ENCODE results near the gene FUT6.
A peak's percentile ranks its signal among the peaks of the same experiment; 100 is the strongest.

Gene FUT6

GRCh38 chr19:5809053-5809452 is 30.4 kb downstream of the FUT6 start:
- CTCF ChIA-PET, result interaction anchor here (1.1 to 1.5 kb wide), 2 partner anchors 14 to 69 kb away, joined by 3 to 5 read pairs; no protein-coding TSS in a partner anchor
- DNase-seq (ENCODE audit: extremely low spot score), result no peak
- POLR2A ChIA-PET, result interaction anchor here (0.6 to 2.9 kb wide), 2 partner anchors 19 to 95 kb away, joined by 3 to 9 read pairs; no protein-coding TSS in a partner anchor
- TF ChIP-seq CTCF (IDR thresholded peaks at IDR 0.05; ENCODE audit: control extremely low read depth, extremely low read depth, low read depth, missing control alignments), result no peak

- CTCF ChIA-PET, result interaction anchor here (0.8 to 1.5 kb wide), 4 partner anchors 13 to 214 kb away, joined by 3 to 5 read pairs (median 4); partner anchors contain the start of gene DUS3L
- TF ChIP-seq CTCF (IDR thresholded peaks at IDR 0.05; ENCODE audit: control extremely low read depth, extremely low read depth, low read depth, missing control alignments), result no peak
- POLR2A ChIA-PET, result interaction anchor here (0.6 to 2.9 kb wide), 2 partner anchors 20 to 94 kb away, joined by 3 to 9 read pairs; no protein-coding TSS in a partner anchor
- DNase-seq (ENCODE audit: extremely low spot score), result no peak
Observed at GRCh38 chr19:5808120-5808816, 31.2 kb downstream of the FUT6 start.

- no peak for DNase-seq (ENCODE audit: extremely low spot score)
- POLR2A ChIA-PET, result interaction anchor here (2.9 kb wide), 1 partner anchor 21 kb away, joined by 9 read pairs; no protein-coding TSS in a partner anchor
- no peak for TF ChIP-seq CTCF (IDR thresholded peaks at IDR 0.05; ENCODE audit: control extremely low read depth, extremely low read depth, low read depth, missing control alignments)
- CTCF ChIA-PET, result interaction anchor here (0.9 to 1.6 kb wide), 7 partner anchors 12 to 220 kb away, joined by 3 to 9 read pairs (median 4); no protein-coding TSS in a partner anchor
Observed at GRCh38 chr19:5806905-5807304, 32.6 kb downstream of the FUT6 start.

GRCh38 chr19:5806133-5806489 is 33.4 kb downstream of the FUT6 start:
- no peak for TF ChIP-seq CTCF (IDR thresholded peaks at IDR 0.05; ENCODE audit: control extremely low read depth, extremely low read depth, low read depth, missing control alignments)
- ChIA-PET POLR2A (interaction anchor here (2.9 kb wide), 1 partner anchor 22 kb away, joined by 9 read pairs; no protein-coding TSS in a partner anchor), CTCF (interaction anchor here (0.9 to 1.6 kb wide), 7 partner anchors 11 to 221 kb away, joined by 3 to 9 read pairs (median 4); no protein-coding TSS in a partner anchor)
- DNase-seq (ENCODE audit: extremely low spot score), result no peak

GRCh38 chr19:5805462-5806132 is 33.9 kb downstream of the FUT6 start:
- ChIA-PET CTCF (interaction anchor here (1.1 to 1.6 kb wide), 5 partner anchors 11 to 221 kb away, joined by 3 to 9 read pairs (median 4); no protein-coding TSS in a partner anchor), POLR2A (no interaction called here)
- peak; percentile 78 for TF ChIP-seq CTCF (IDR thresholded peaks at IDR 0.05; ENCODE audit: control extremely low read depth, extremely low read depth, low read depth, missing control alignments)
- DNase-seq (ENCODE audit: extremely low spot score), result peak; percentile 74
